ENCODE data around the gene ZNF574.
A peak's percentile ranks its signal among the peaks of the same experiment; 100 is the strongest.
"Not testable (repeated sequence)": the region's sequence is repeated elsewhere in the genome, so short reads cannot be mapped to it uniquely, and the experiment has no call there.

Gene ZNF574

GRCh38 chr19:42096255-42096837 lies 20.4 kb downstream of the ZNF574 start:
- DNase-seq: no peak

GRCh38 chr19:42097461-42097860 lies 21.5 kb downstream of the ZNF574 start:
- no peak for DNase-seq

DNA sequence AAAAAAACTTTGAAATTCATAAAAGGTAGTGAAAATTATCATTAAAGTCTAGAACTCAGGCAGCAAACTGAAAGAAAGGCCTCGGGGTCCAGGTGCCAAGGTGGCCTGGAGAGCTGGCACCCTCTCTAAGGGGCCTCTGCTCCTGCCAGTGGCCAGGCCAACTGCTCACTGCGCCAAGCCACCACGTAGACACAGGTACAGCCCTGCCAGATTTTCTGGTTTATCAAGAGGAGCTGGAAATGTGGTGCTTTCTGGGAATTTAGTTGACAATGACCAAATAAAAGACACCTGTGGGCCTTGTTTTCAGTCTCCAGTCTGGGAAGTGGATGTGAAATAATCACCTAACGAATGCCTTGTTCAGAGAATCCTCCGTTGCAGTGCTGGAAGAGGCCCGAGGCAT lies 22.8 kb downstream of the ZNF574 start:
- no peak for DNase-seq

DNA sequence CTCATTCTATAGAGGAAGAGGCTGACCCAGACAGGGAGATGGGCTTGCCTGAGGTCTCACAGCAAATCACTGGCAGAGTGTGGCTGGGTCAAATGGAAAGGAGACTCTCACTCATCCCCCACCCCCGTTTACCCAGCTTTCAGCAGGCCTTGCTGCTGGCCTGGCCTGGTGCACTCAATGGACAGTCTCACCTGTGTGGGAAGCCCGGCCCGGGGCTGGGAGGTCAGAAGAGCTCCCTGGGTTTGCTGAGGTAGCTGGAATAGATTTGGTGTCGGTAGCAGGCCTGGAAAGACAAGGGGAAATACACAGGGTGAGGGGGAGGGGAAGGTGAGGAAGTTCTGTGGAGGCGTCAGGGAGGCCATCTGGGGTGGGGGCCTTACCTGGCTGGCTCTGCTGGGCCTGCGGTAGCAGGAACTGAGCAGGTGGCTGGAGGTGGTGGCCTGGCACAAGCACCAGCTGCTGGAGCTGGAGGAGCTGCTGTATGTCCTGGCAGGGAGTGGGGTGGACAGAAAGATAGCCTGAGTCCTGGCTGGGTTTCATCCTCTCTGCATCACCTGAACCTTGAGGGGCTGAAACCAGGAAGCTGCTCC lies 23.5 kb downstream of the ZNF574 start:
- no peak for DNase-seq

DNA sequence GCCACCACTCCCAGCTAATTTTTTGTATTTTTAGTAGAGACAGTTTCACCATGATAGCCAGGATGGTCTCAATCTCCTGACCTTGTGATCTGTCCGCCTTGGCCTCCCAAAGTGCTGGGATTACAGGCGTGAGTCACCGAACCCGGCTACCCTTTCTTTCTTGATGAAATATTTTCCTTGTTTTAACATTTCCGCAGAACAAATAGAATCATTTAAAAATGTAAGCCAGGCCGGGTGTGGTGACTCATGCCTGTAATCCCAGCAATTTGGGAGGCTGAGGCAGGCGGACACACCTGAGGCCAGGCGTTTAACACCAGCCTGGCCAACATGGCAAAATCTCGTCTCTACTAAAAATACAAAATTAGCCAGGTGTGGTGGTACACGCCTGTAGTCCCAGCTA lies 24.3 kb downstream of the ZNF574 start:
- not testable (repeated sequence) for DNase-seq

DNA sequence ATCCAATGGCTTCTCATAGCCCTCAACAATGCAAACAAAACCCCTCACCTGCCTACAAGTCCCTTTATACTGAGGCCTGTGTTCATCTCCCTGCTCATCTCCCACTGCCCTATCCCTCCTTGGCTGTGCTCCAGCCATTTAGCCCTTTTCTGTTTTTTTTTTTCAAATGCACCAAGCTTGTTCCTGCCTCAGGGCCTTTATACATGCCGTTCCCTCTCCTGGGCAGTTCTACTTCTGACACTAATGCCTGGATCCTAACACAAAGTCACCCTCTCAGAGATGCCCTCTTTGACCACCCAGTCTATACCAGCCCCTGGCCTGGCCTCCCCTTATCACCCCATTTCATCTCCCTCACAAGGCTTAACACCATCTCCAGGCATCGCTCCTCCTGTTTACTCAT lies 26.9 kb downstream of the ZNF574 start:
- no peak for DNase-seq

DNA sequence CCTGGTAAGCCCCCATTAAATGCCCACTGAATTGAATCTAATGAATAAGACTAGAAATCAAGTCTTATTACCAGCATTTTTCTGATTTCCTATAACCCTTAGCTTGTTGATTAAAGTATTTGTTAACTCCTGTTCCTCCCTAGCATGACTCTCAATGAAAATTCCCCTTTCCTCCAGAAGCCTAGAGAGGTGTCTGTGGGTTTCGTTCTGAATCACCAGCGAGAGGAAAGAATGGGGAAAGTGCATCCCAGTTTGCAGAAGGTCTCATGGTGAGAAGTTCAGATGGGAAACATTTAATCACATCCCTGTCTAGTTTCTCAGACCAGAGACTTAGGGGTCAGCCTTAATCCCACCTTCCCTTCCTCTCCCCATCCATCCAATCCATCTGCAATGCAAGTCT lies 29.4 kb downstream of the ZNF574 start:
- no peak for DNase-seq

- peak in 50 of 58 donors; percentile 1 to 72 (median 33) for DNase-seq
These were observed 32.8 kb downstream of the ZNF574 start for GRCh38 chr19:42108527-42109389.

GRCh38 chr19:42109896-42110295 lies 33.9 kb downstream of the ZNF574 start:
- no peak for DNase-seq

DNA sequence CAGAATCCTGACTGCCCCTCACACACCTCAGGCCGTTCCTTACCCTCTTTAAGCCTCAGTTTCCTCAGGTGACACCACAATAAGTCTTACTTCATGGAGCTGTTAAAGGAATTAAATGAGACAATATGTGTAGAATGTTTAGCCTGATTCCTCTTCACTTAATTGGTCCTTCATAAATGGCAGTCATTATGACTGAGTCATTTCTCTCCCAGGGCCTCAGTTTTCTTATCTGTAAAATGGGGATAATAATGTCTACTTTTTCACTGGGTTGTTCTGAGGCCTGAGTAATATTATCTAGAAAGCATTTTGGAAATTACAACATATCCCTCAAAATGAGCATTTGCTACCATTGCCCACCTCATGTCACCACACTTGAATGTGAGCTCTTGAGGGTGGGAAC lies 34.7 kb downstream of the ZNF574 start:
- no peak for DNase-seq

DNA sequence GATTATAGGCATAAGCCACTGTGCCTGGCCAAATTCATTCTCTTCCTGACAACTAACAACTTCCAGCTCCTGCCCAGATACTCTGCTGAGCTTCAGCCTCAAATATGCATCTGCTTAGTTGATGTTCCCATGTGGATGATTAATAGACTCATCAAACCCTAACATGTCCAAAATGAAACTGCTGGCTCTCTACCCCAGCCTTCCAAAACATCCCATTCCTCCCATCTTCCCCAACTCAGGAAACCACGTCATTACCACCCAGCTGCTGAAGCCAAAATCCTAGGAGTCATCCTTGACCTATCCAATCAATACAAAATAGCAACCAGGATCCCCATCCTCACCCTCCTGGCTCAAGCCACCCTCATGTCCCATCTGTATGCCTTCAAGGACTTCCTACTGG lies 35.4 kb downstream of the ZNF574 start:
- DNase-seq: no peak

GRCh38 chr19:42111811-42112210 lies 35.8 kb downstream of the ZNF574 start:
- DNase-seq: no peak

DNA sequence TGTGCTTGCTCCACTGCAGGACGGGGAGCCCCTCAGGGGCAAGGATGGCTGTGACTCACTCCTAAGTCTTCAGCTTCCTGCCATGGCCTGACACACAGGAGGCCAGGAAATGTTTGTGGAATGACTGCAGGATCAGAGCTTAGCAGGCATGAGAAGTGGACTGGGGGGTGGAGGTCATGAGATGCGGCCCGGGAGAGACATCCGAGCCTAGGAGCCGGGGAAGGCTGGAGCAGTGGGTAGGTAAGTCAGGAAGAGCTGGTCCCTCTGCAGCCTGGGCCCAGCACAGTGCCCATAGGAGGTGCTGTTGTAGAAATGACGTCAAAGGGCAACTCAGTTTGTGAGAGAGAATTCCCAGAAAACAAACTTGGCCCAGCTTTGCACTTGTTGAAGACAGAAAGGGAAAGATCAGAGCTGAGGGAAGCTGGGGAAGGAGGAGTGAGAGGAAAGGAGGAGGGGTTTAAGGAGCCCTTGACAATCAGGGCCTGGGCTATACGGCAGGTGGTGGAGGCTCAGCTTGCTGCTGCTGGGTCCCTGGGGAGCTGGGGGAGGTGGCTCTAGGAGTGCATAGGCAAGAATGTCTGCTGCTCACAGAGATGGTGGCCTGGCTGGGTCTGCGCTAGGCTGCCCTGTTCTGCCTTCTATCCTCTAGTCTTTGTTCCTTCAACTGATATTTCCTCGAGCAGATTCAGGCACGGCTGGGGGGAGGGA lies 37.8 kb downstream of the ZNF574 start:
- no peak for DNase-seq

DNA sequence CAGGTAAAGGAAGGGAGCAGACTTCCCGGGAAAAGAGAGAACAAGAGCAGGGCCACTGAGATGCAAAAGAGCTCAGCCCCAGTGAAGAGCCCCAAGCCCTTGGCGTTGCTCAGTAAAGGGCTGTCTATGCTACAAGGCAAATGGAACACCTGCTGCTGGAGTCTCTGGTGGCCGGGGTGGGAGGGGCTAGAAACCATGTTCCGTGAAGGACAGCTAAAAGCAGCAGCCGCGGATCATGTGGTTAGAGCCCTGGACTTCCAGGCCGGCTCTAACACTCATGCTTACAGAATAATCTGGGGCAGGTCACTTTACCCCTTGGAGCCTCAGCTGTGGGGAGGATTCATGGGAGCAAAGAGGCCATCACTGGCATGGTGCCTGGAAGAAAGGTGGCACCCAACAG lies 38.4 kb downstream of the ZNF574 start:
- DNase-seq: no peak

- no peak for DNase-seq
These were observed 39.3 kb downstream of the ZNF574 start for GRCh38 chr19:42115219-42115618.

GRCh38 chr19:42115705-42116104 lies 39.7 kb downstream of the ZNF574 start:
- DNase-seq: no peak

- DNase-seq: no peak
These were observed 40.5 kb downstream of the ZNF574 start for GRCh38 chr19:42116308-42117075.

- no peak for DNase-seq
These were observed 41.1 kb downstream of the ZNF574 start for GRCh38 chr19:42117076-42117475.

DNA sequence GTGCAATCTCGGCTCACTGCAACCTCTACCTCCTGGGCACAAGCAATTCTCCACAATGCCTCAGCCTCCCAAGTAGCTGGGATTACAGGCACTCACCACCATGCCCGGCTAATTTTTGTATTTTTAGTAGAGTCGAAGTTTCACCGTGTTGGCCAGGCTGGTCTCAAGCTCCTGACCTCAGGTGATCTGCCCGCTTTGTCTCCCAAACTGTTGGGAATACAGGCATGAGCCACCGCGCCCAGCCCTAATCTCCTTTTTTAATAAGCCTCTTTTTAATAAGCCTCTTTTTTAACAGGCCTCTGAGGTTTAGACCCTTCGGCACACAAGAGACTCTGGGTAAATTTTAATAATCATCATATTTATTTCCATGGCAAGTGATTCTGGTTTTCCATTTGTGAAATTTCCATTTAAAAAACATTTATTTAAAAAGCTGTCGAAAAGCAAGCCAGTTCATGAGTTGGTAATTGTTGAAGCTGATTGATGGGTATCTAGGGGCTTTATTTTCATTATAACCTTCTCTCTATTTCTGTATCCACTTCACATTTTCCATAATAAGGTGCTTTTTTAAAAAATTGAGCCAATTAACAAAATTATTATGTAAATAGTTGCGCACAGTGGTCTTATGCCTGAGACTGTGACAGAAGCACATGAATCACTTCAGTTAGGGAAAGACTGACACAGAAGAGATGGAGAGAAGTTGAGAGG lies 44.5 kb downstream of the ZNF574 start:
- DNase-seq: no peak

GRCh38 chr19:42121036-42121621 lies 45.2 kb downstream of the ZNF574 start:
- no peak for DNase-seq

All from anterior cingulate cortex (tissue), 58 donors.